Hepatocyte (in vitro differentiated cells): ENCODE data around the gene DDC.

Experiments used
- CTCF ChIP-seq: fragments of 200-600 bp; sonication (generic); IDR thresholded peaks from 2 replicates; pipeline ENCODE4 v1.5.1; 2016; ENCODE audit warnings: antibody characterized with exemption, mild to moderate bottlenecking; ENCODE audit not compliant: poor library complexity
- EZH2 ChIP-seq: fragments of 200-600 bp; sonication (generic); IDR thresholded peaks from 2 replicates; pipeline ENCODE4 v1.6.1; 2016; ENCODE audit warnings: antibody characterized with exemption, mild to moderate bottlenecking, borderline replicate concordance

DNA sequence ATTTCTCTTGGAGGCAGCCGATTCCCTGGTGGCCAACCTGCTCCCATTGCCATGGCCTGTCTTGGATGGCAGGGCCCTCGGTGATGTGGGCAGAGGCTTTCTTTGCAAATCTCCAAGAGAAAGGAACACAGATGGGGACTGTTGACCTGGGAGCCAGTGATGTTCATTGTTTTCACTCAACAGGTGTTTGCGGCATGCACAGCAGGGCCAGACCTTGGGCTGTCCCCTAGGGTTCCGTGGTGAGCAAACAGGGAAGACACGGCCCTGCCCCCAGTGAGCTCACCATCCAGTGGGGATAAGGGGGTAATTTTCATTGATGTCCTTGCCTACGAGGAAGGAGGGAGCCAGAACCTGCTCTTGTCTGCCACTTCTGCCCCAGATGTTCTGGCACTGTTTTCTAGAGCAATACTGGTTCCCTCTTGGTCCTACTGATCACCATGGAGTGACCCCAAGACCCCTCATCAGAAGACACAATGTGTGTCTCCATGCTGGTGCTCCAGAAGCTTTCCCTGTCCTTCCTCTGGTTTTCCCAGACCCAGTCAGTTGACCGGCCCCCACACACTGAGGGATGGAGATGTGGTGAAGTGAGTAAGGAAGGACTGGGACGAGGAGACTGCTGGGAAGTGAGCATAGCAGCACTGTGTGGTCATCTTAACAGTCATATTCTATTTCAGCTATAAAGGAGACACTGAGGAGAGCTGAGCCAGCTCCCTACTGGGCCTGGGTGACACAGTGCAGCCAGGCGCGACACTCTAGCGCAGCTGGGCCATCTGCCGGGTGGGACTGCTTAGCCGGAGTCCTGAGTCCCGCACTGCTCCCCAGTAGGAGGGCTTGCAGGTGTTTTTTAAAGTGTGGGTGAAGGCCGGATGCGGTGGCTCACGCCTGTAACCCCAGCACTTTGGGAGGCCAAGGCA, 94.7 kb downstream of the DDC start:
- TF ChIP-seq CTCF (no peak), EZH2 (no peak)
